Esophagus muscularis mucosa (tissue), 4 donors: ENCODE measurements around the gene CALD1. TPM values are rescaled to one million over a fixed set of nuclear protein-coding genes. Genes with fewer than 3 reads are reported as not detected.

Source experiments
- DNase-seq: peaks from one replicate; pipeline ENCODE4 v3.0.0-alpha.2; 2017; ENCODE audit errors: extremely low spot score
- H3K27ac ChIP-seq, 4 donors: fragments of 200-600 bp; sonication (generic); replicated peaks in 1 of 4; 1 replicate in 3 of 4; 2 replicates in 1 of 4; pipeline ENCODE4 v1.5.1; 2016 to 2019; ENCODE audit warnings: mild to moderate bottlenecking in 1 of 4
- H3K27me3 ChIP-seq, 4 donors: fragments of 200-600 bp; sonication (generic); one replicate each; pipeline versions ENCODE4 v1.5.1 to v1.6.0; 2016 to 2019
- H3K36me3 ChIP-seq, 4 donors: fragments of 200-600 bp; sonication (generic); one replicate each; pipeline ENCODE4 v1.5.1; 2016 to 2019
- H3K4me1 ChIP-seq, 4 donors: fragments of 200-600 bp; sonication (generic); one replicate each; pipeline ENCODE4 v1.5.1; 2016 to 2019
- H3K4me3 ChIP-seq, 4 donors: fragments of 200-600 bp; sonication (generic); 1 replicate in 2 of 4; 2 replicates in 2 of 4; pipeline ENCODE4 v1.5.1; 2016 to 2019; ENCODE audit warnings: mild to moderate bottlenecking in 4 of 4, moderate library complexity in 1 of 4
- H3K9me3 ChIP-seq, 4 donors: fragments of 200-600 bp; sonication (generic); 1 replicate in 3 of 4; 2 replicates in 1 of 4; pipeline ENCODE4 v1.5.1; 2016 to 2019
- EP300 ChIP-seq: sonication (generic); formaldehyde crosslinking; IDR thresholded peaks from one replicate; pipeline ENCODE4 v1.6.1; 2017; ENCODE audit warnings: antibody characterized with exemption
- POLR2A ChIP-seq: fragments of 450-650 bp; IDR thresholded peaks from one replicate; pipeline ENCODE4 v1.6.1; 2017; ENCODE audit warnings: antibody characterized with exemption, moderate library complexity, mild to moderate bottlenecking, low read depth
- POLR2AphosphoS5 ChIP-seq, 2 donors: sonication (generic); formaldehyde crosslinking; IDR thresholded peaks; one replicate each; pipeline ENCODE4 v1.6.1; 2017; ENCODE audit warnings: antibody characterized with exemption in 2 of 2
- WGBS: methylation state at CpG from one replicate; pipeline ENCODE4 v1.1.5; 2018; 5-methylcytosine and 5-hydroxymethylcytosine counted together
- intact Hi-C: fragments of 100-400 bp; cut with DNase I; formaldehyde crosslinking; loops from one replicate; pipeline ENCODE4 v1.15.1; 2023
- total RNA-seq, 4 donors: library from RNA; depleted of rRNA; stranded (reverse); fragments of >200 nt; gene quantifications; one replicate each; pipeline versions ENCODE4 v1.1.0 to v1.2.1, GENCODE V29; 2016
- TF ChIP-seq, protein P1 (sequence below), 3 experiments: fragments of 200-600 bp in 2 of 3; fragments of 450-650 bp in 1 of 3; sonication (generic) in 2 of 3; IDR thresholded peaks; one replicate each; pipeline ENCODE4 v1.5.1; 2017 to 2019; ENCODE audit warnings: antibody characterized with exemption in 3 of 3, mild to moderate bottlenecking in 2 of 3, moderate library complexity in 1 of 3

The CALD1 gene
- total RNA-seq, 4 donors from 2014 or later: 2,057 to 3,140 (median 2,687) TPM

- H3K36me3 ChIP-seq: peaks cover 0 to 6% (median 5%) of the 10 kb centered on the region in 4 donors
- H3K27me3 ChIP-seq: no peaks in the 10 kb centered on the region
- H3K4me3 ChIP-seq: no peak overlapping the region
- H3K9me3 ChIP-seq: no peaks in the 10 kb centered on the region
- H3K27ac ChIP-seq: peak overlapping the region; percentile 62 to 89 (median 76)
- intact Hi-C loops: no loop called here
- peaks cover 75 to 100% (median 100%) of the 10 kb centered on the region in 4 donors for H3K4me1 ChIP-seq
- peak; percentile 86 for DNase-seq
- whole genome bisulfite sequencing: 60% methylated on average over 5 of the region's 5 CpGs
- peak; percentile 48 to 72 for TF ChIP-seq POLR2AphosphoS5 (IDR thresholded peaks at IDR 0.05)
- no peak for TF ChIP-seq POLR2A
- no peak for TF ChIP-seq EP300
- TF ChIP-seq, protein P1, sequence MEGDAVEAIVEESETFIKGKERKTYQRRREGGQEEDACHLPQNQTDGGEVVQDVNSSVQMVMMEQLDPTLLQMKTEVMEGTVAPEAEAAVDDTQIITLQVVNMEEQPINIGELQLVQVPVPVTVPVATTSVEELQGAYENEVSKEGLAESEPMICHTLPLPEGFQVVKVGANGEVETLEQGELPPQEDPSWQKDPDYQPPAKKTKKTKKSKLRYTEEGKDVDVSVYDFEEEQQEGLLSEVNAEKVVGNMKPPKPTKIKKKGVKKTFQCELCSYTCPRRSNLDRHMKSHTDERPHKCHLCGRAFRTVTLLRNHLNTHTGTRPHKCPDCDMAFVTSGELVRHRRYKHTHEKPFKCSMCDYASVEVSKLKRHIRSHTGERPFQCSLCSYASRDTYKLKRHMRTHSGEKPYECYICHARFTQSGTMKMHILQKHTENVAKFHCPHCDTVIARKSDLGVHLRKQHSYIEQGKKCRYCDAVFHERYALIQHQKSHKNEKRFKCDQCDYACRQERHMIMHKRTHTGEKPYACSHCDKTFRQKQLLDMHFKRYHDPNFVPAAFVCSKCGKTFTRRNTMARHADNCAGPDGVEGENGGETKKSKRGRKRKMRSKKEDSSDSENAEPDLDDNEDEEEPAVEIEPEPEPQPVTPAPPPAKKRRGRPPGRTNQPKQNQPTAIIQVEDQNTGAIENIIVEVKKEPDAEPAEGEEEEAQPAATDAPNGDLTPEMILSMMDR (IDR thresholded peaks at IDR 0.05): no peak
Observed at GRCh38 chr7:134903073-134903790, 123.8 kb downstream of the CALD1 start.

GRCh38 chr7:134905375-134905774 lies 125.9 kb downstream of the CALD1 start:
- intact Hi-C loops: no loop called here
- 17% methylated on average over 2 of the region's 2 CpGs for WGBS

GRCh38 chr7:134907000-134907399 lies 127.6 kb downstream of the CALD1 start:
- DNase-seq: no peak
- intact Hi-C loops: no loop called here
- Histone ChIP-seq H3K4me1 (peaks cover 46 to 100% (median 88%) of the 10 kb centered on the region in 4 donors), H3K27me3 (no peaks in the 10 kb centered on the region), H3K36me3 (peaks cover 0 to 3% (median 0%) of the 10 kb centered on the region in 4 donors), H3K4me3 (no peak overlapping the region), H3K9me3 (no peaks in the 10 kb centered on the region), H3K27ac (peak overlapping the region; percentile 62 to 89 (median 76))
- WGBS: 62% methylated on average over 4 of the region's 4 CpGs
- TF ChIP-seq POLR2A (no peak), EP300 (no peak), POLR2AphosphoS5 (IDR thresholded peaks at IDR 0.05) (no peak)
- TF ChIP-seq, protein P1 (IDR thresholded peaks at IDR 0.05): no peak

More at GRCh38 chr7:134905375-134905774, 125.9 kb downstream of the CALD1 start:
- H3K27ac ChIP-seq: peak overlapping the region; percentile 62 to 89 (median 76)
- no peaks in the 10 kb centered on the region for H3K9me3 ChIP-seq
- no peaks in the 10 kb centered on the region for H3K27me3 ChIP-seq
- H3K4me3 ChIP-seq: no peak overlapping the region
- peaks cover 0 to 3% (median under 1%) of the 10 kb centered on the region in 4 donors for H3K36me3 ChIP-seq
- H3K4me1 ChIP-seq: peaks cover 56 to 100% (median 94%) of the 10 kb centered on the region in 4 donors
- TF ChIP-seq, protein P1 (IDR thresholded peaks at IDR 0.05): peak in 2 of 3 experiments; percentile 21 to 24
- TF ChIP-seq POLR2AphosphoS5 (IDR thresholded peaks at IDR 0.05): peak in 1 of 2 donors; percentile 46
- TF ChIP-seq EP300: no peak
- no peak for TF ChIP-seq POLR2A
- DNase-seq: peak; percentile 93

- no peaks in the 10 kb centered on the region for H3K27me3 ChIP-seq
- H3K4me3 ChIP-seq: no peak overlapping the region
- H3K9me3 ChIP-seq: no peaks in the 10 kb centered on the region
- WGBS: 52% methylated on average over 6 of the region's 6 CpGs
- H3K36me3 ChIP-seq: peaks cover 0 to 4% (median 1%) of the 10 kb centered on the region in 4 donors
- peak; percentile 16 for TF ChIP-seq EP300
- TF ChIP-seq, protein P1 (IDR thresholded peaks at IDR 0.05): no peak
- no peak for TF ChIP-seq POLR2A
- TF ChIP-seq POLR2AphosphoS5 (IDR thresholded peaks at IDR 0.05): peak in 1 of 2 donors; percentile 86
- H3K27ac ChIP-seq: peak overlapping the region; percentile 62 to 89 (median 76)
- intact Hi-C loops: no loop called here
- DNase-seq: peak; percentile 87
- peaks cover 39 to 96% (median 81%) of the 10 kb centered on the region in 4 donors for H3K4me1 ChIP-seq
Observed at GRCh38 chr7:134907639-134908038, 128.2 kb downstream of the CALD1 start.
